ENCODE results near the gene TNN.

TNN gene

GRCh38 chr1:175169286-175170018 is 101.8 kb downstream of the TNN start:
- no peak for DNase-seq (ENCODE audit: insufficient read length, low spot score)
- FAIRE-seq, result no peak

GRCh38 chr1:175171036-175171913 is 103.6 kb downstream of the TNN start:
- FAIRE-seq (no peak), DNase-seq (ENCODE audit: insufficient read length, low spot score) (no peak)

GRCh38 chr1:175172503-175172902 is 104.9 kb downstream of the TNN start:
- DNase-seq (ENCODE audit: insufficient read length, low spot score) (no peak), FAIRE-seq (no peak)

- DNase-seq (ENCODE audit: insufficient read length, low spot score) (no peak), FAIRE-seq (no peak)
Measured at GRCh38 chr1:175173531-175173930, 105.9 kb downstream of the TNN start.

GRCh38 chr1:175174309-175175102 is 106.9 kb downstream of the TNN start:
- DNase-seq (ENCODE audit: insufficient read length, low spot score), result peak; percentile 27
- FAIRE-seq, result peak; percentile 70

- peak; percentile 82 for FAIRE-seq
- no peak for DNase-seq (ENCODE audit: insufficient read length, low spot score)
Measured at GRCh38 chr1:175176246-175176645, 108.6 kb downstream of the TNN start.

GRCh38 chr1:175178056-175178455 is 110.4 kb downstream of the TNN start:
- FAIRE-seq (no peak), DNase-seq (ENCODE audit: insufficient read length, low spot score) (no peak)

GRCh38 chr1:175178456-175178855 is 110.8 kb downstream of the TNN start:
- FAIRE-seq (no peak), DNase-seq (ENCODE audit: insufficient read length, low spot score) (no peak)

- DNase-seq (ENCODE audit: insufficient read length, low spot score) (no peak), FAIRE-seq (peak; percentile 56)
Measured at GRCh38 chr1:175179837-175180590, 112.4 kb downstream of the TNN start.

GRCh38 chr1:175182201-175182746 is 114.6 kb downstream of the TNN start:
- FAIRE-seq (no peak), DNase-seq (ENCODE audit: insufficient read length, low spot score) (no peak)

GRCh38 chr1:175183586-175183985 is 116.0 kb downstream of the TNN start:
- FAIRE-seq (no peak), DNase-seq (ENCODE audit: insufficient read length, low spot score) (no peak)

GRCh38 chr1:175185903-175186302 is 118.3 kb downstream of the TNN start:
- DNase-seq (ENCODE audit: insufficient read length, low spot score), result no peak
- FAIRE-seq, result no peak

- no peak for DNase-seq (ENCODE audit: insufficient read length, low spot score)
Measured at GRCh38 chr1:175186433-175187160, 119.0 kb downstream of the TNN start.

GRCh38 chr1:175188936-175189335 is 121.3 kb downstream of the TNN start:
- FAIRE-seq (peak; percentile 99), DNase-seq (ENCODE audit: insufficient read length, low spot score) (peak; percentile 54)

More at GRCh38 chr1:175186433-175187160, 119.0 kb downstream of the TNN start:
- peak; percentile 28 for FAIRE-seq

GRCh38 chr1:175191659-175192058 is 124.0 kb downstream of the TNN start:
- FAIRE-seq (peak; percentile 93), DNase-seq (ENCODE audit: insufficient read length, low spot score) (peak; percentile 50)

GRCh38 chr1:175192111-175192629 is 124.5 kb downstream of the TNN start:
- no peak for FAIRE-seq
- peak; percentile 36 for DNase-seq (ENCODE audit: insufficient read length, low spot score)

GRCh38 chr1:175192630-175193526 is 125.2 kb downstream of the TNN start, which contains the start of gene KIAA0040:
Gene KIAA0040, minus strand, starts transcription at chr1:175192776. Its CDS starts 31,763 bp downstream, at chr1:175161013.
- peak; percentile 34 for DNase-seq (ENCODE audit: insufficient read length, low spot score)
- FAIRE-seq, result peak; percentile 86

GRCh38 chr1:175193527-175193910 is 125.9 kb downstream of the TNN start:
- no peak for FAIRE-seq
- no peak for DNase-seq (ENCODE audit: insufficient read length, low spot score)

All from GM19239 (cell line).